Measurements from ENCODE around the gene PDIA4.

Gene PDIA4

GRCh38 chr7:148963583-148964482 is 64.5 kb downstream of the PDIA4 start:
- FAIRE-seq, result no peak

- peak; percentile 53 for FAIRE-seq
These were observed 65.3 kb downstream of the PDIA4 start for GRCh38 chr7:148962823-148963582.

GRCh38 chr7:148962440-148962822 is 65.9 kb downstream of the PDIA4 start:
- FAIRE-seq, result no peak

DNA sequence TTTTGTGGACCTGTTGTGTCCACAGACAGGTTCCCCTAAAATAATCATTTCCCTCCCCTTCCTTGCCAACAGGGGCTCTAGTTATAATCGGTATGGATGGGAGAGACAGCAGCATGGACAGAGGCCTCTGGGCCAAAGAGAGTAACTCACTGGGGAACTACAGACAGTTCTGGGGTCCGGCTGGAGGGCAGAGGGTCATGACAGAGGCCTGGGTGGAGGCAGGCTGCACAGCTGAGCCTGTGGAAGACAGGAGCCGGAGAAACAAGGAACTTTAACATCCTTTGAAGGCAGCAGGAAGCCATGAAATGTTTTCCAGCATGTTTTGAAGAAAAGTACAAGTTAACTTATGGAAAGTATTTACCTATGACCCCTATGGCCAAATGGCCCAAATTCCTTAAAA is 68.6 kb downstream of the PDIA4 start:
- no peak for FAIRE-seq

DNA sequence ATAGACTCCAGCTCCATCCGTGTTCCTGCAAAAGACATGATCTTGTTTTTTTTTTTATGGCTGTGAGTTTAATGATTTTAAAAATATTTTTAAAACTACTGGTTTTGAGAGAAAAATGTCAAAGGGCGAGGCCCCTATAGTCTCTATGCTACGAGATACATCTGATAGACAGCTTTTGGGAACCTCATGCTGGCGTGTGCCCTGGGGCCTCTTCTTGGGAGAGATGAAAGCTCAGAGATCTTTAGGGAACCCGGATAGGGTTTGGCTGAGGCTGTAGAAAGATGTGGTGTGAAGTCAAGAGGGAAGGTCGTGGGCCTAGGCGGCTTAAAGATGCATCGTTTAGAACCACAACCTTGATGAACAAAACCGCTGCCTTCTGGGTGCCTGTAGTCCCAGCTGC is 70.2 kb downstream of the PDIA4 start:
- no peak for FAIRE-seq

DNA sequence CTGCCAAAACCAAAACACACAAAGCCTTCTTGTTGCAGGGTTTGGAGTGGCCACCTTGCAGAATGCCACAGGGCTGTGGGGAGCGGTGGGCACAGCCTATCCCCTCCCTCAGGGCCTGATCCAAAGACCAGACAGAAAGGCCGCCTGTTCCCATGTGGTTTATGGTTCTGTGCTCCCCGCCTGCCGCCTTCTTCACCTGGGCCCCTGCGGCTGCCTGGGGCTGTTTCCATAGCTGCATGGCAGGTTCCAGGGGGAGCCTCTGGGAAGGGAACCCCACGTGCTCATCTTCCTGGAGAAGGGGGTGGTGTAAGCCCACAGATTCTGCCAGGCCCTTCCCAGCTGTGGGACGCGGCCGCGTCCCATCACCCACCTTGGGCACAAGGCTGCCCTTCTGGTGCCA is 73.5 kb downstream of the PDIA4 start:
- no peak for FAIRE-seq

GRCh38 chr7:148953676-148954075 is 74.6 kb downstream of the PDIA4 start:
- no peak for FAIRE-seq

Data from islet of Langerhans (tissue), 1 donor.